ENCODE data around the gene PROM2. TPM values are rescaled to one million over a fixed set of nuclear protein-coding genes. Genes with fewer than 3 reads are reported as not detected.

Gene PROM2
- total and polyA plus RNA-seq, 2 experiments from 2014 or later, result 2.1 to 2.2 TPM

GRCh38 chr2:95285542-95285932 lies 11.3 kb downstream of the PROM2 start:
- no peaks in the 10 kb centered on the region for H4K20me1 ChIP-seq (replicated peaks; ENCODE audit: insufficient read depth)
- Mint-ChIP-seq H3K4me3 (no peak overlapping the region), H3K27me3 (ENCODE audit: insufficient read depth, low read depth, poor library complexity) (peaks cover 6% of the 10 kb centered on the region), H3K36me3 (ENCODE audit: low read depth) (peaks cover 7% of the 10 kb centered on the region), H3K9me3 (peaks cover 7% of the 10 kb centered on the region), H3K27ac (no peak overlapping the region), H3K4me1 (peaks cover 3% of the 10 kb centered on the region)
- DNase-seq (ENCODE audit: low spot score) (no peak), ATAC-seq (no peak)
- no peaks in the 10 kb centered on the region for H3K4me1 ChIP-seq (ENCODE audit: insufficient read depth)
- H3K4me2 ChIP-seq, result no peak overlapping the region
- H2AFZ ChIP-seq, result no peak overlapping the region
- no peaks in the 10 kb centered on the region for H3F3A ChIP-seq (replicated peaks; ENCODE audit: low read depth)
- TF ChIP-seq CTCF (conservative IDR thresholded peaks at IDR 0.05; ENCODE audit: low read depth in 2 of 2), result no peak
- TF ChIP-seq ZNF114 (CRISPR knock-in tag; IDR thresholded peaks at IDR 0.05), result no peak
- TF ChIP-seq POLR2AphosphoS5 (IDR thresholded peaks at IDR 0.05; ENCODE audit: low read depth), result no peak
- TF ChIP-seq ETS1 (IDR thresholded peaks at IDR 0.05), result no peak
- TF ChIP-seq STAT1 (IDR thresholded peaks at IDR 0.05; ENCODE audit: unreplicated experiment), result no peak
- TF ChIP-seq EZH2phosphoT487 (IDR thresholded peaks at IDR 0.05; ENCODE audit: unreplicated experiment), result no peak
- no peak for TF ChIP-seq NANOG (IDR thresholded peaks at IDR 0.05; ENCODE audit: borderline replicate concordance)
- TF ChIP-seq EZH2 (IDR thresholded peaks at IDR 0.05; ENCODE audit: low read depth, unreplicated experiment), result no peak
- TF ChIP-seq JUNB (IDR thresholded peaks at IDR 0.05; ENCODE audit: unreplicated experiment), result no peak
- no peak for TF ChIP-seq CREB1 (CRISPR knock-in tag; IDR thresholded peaks at IDR 0.05; ENCODE audit: low read depth)
- TF ChIP-seq ZNF462 (CRISPR knock-in tag; IDR thresholded peaks at IDR 0.05), result no peak
- no peak for TF ChIP-seq REST (IDR thresholded peaks at IDR 0.05; ENCODE audit: unreplicated experiment)
- no peak for TF ChIP-seq ZNF331 (CRISPR knock-in tag; IDR thresholded peaks at IDR 0.05; ENCODE audit: low read depth)
- H3K9me2 ChIP-seq (ENCODE audit: insufficient read depth), result no peaks in the 10 kb centered on the region
- H3K27me3 ChIP-seq (ENCODE audit: insufficient read depth), result no peaks in the 10 kb centered on the region
- H3K36me3 ChIP-seq (ENCODE audit: insufficient read depth), result no peaks in the 10 kb centered on the region
- no peak overlapping the region for H3K27ac ChIP-seq (ENCODE audit: low read depth)
- H3K4me3 ChIP-seq, result no peak overlapping the region
- no peaks in the 10 kb centered on the region for H3K79me2 ChIP-seq (replicated peaks; ENCODE audit: insufficient read depth)

Data from GM23338 (cell line).